NCI-H2196 treated with DMSO at 0.1 percent for 48 hours (cell line): ENCODE results near the gene SEPHS2.
"Not testable (repeated sequence)": the region's sequence is repeated elsewhere in the genome, so short reads cannot be mapped to it uniquely, and the experiment has no call there.

Experiments
- DNase-seq: peaks from one replicate; lab custom pipeline; 2025; ENCODE audit not compliant: unreplicated experiment; lab: John Stamatoyannopoulos, UW

Gene SEPHS2

DNA sequence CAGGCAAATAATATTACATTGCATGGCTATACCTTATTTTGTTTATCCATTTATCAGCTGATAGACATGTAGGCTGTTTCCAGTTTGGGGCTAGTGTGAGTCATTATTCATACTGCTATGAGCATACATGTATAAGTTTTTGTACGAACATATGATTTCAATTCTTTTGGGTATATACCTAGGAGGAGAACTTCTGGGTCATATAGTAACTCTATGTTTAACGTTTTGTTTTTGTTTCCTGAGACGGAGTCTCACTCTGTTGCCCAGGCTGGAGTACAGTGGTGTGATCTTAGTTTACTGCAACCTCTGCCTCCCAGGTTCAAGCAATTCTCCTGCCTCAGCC lies 24.5 kb upstream of the SEPHS2 start:
- DNase-seq: no peak

DNA sequence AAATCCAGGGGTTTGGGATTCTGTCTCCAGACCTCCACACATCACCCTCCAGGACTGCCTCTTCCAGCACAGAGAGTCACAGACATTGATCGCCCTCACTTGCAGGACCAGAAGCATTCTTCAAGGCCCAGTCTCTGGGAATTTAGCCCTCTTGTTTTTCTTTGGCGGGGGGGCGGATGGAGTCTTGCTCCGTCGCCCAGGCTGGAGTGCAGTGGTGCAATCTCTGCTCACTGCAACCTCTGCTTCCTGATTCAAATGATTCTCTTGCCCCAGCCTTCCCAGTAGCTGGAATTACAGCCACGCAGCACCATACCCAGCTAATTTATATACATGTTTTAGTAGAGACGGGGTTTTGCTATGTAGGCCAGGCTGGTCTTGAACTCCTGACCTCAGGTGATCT lies 18.4 kb upstream of the SEPHS2 start:
- no peak for DNase-seq

DNA sequence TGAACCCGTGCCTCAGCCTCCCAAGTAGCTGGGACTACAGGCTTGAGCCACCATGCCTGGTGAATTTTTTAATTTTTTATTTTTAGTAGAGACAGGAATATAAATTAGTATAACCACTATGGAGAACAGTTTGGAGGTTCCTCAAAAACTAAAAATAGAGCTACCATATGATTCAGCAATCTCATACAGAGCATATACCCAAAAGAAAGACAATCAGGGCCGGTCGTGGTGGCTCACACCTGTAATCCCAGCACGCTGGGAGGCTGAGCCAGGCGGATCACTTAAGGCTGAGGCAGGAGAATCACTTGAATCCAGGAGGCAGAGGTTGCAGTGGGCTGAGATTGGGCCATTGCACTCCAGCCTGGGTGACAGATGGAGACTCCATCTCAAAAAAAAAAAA lies 15.8 kb upstream of the SEPHS2 start:
- not testable (repeated sequence) for DNase-seq

DNA sequence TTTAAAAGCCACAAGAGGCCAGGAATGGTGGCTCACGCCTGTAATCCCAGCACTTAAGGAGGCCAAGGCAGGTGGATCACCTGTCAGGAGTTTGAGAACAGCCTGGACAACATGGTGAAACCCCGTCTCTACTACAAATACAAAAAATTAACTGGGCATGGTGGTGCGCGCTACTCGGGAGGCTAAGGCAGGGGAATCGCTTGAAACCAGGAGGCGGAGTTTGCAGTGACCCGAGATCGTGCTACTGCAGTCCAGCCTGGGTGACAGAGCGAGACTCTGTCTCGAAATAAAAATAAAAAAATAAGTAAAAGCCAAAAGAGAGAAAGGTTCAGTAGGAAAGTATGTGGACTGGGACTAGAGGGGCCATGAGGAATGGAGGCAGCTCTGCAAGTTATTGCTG lies 13.8 kb upstream of the SEPHS2 start:
- DNase-seq: no peak

DNA sequence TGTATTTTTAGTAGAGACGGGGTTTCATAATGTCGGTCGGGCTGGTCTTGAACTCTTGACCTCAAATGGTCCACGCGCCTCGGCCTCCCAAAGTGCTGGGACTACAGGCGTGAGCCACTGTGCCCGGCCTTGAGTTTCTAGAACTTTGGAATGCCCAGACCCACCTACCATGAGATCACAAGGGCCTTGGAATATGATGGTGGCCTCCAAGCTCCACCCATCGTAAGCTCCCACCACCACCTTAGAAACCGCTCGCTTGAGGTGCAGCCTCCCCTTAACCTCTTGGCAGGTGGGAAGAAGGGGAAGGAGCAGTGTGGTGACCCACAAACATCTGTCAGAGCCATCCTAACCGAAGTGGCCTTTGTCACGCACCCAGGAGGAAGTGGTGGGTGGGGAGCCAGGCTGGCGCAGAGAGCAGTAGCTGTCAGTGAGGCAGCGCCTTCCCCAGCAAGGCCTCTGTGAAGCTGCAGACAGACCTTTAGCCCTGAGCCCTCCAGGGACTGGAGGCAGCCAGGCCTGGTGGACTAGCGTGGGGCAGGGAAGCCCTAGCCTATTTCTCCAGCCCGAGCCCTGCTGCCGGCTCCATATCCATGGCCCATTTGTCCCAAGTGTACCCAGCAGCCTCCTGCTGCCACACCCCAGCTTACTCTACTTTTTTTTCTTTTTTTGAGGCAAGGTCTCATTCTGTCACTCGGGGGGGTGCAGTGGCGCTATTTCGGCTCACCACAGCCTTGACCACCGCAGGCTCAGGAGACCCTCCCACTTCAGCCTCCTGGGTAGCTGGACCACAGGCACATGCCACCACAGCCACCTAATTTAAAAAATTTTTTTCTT lies 13.1 kb upstream of the SEPHS2 start:
- DNase-seq: no peak

DNA sequence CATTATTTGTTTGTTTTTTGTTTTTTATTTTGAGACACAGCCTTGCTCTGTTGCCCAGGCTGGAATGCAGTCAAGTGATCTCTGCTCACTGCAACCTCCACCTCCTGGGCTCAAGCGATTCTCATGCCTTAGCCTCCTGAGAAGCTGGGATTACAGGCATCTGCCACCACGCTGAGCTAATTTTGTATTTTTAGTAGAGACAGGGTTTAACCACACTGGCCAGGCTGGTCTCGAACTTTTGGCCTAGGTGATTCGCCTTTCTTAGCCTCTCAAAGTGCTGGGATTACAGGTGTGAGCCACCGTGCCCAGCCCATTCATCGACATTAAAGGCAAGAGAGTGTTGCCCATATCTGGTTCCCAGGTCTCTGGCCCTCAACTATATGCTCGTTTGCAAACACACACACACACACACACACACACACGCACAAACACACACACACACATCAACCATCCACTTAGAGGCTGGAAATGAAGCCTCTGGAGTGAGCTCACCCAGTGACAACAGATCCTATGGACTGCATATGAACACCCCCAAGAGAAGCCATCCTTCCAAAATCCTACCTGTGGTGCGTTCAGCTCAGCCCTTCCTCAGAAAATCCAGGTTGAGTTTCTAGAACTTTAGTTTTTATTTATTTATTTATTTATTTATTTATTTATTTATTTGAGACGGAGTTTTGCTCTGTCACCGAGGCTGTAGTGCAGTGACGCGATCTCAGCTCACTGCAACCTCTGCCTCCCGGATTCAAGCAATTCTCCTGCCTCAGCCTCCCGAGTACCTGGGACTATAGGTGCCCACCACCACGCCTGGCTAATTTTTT lies 12.3 kb upstream of the SEPHS2 start:
- DNase-seq: no peak

DNA sequence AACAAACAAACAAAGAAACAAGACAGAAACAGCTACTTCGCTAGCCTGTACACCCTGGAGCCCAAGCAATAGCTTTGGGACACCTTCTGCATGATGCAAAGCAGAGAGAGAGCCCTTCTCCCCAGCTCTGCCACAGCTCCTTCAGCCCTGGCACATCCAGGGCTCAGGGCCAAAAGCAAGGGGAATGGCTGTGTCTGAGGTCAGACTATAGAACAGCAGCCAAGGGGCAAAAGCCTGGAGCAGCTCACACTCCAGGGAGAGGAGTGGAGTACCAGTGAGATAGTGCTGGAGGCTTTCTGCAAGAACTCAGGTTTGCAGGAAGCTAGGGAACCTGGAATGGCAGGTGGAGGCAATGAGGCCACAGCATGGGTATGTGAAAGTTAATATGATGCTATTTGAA lies 11.6 kb upstream of the SEPHS2 start:
- no peak for DNase-seq

DNA sequence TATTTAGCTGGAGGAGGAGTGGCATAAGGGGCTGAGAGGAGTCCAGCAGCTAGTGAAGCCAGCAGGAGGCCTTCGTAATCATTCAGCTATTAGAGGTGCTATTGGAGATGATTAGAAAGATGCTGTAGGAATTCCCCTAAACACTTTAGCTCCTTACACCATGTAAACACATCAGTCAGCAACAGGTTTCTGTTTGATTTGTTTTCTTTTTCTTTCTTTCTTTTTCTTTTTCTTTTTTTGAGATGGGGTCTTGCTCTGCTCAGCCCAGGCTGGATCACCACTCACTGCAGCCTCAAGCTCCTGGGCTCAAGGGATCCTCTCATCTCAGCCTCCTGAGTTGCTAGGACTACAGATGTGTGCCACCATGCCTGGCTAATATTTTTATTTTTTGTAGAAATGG lies 10.6 kb upstream of the SEPHS2 start:
- DNase-seq: no peak

DNA sequence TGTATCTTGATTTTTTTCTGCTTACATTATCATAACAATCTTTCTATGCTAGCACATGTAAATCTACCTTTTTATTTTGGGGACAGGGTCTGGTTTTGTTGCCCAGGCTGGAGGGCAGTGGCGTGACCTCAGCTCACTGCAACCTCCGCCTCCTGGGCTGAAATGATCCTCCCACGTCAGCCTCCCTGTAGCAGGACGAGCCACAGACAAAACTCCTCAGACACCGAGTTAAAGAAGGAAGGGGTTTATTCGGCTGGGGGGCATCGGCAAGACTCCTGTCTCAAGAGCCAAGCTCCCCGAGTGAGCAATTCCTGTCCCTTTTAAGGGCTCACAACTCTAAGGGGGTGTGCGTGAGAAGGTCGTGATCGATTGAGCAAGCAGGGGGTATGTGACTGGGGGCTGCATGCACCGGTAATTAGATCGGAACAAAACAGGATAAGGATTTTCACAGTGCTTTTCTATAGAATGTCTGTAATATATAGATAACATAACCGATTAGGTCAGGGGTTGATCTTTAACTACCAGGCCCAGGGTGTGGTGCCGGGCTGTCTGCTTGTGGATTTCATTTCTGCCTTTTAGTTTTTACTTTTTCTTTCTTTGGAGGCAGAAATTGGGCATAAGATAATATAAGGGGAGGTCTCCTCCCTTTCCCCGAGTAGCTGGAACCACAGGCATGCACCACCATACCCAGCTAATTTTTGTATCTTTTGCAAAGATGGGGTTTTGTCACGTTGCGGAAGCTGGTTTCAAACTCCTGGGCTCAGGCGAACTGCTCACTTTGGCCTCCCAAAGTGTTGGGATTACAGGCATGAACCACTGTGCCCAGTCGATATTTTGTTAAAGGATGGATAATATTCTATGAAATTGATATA lies 7.3 kb upstream of the SEPHS2 start:
- DNase-seq: not testable (repeated sequence)

DNA sequence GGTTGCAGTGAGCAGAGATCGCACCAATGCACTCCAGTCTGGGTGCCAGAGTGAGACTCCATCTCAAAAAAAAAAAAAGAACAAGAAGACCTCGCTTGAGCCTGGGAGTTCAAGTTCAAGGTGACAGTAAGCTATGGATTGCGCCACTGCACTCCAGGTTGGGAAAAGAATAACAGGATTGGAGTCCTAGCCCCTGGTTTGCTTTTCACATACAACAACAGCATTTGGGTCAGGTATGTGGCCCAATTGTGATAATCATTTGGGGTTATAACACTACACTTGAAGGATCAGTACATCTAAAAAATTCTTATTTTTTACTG lies 3.4 kb upstream of the SEPHS2 start:
- no peak for DNase-seq

DNA sequence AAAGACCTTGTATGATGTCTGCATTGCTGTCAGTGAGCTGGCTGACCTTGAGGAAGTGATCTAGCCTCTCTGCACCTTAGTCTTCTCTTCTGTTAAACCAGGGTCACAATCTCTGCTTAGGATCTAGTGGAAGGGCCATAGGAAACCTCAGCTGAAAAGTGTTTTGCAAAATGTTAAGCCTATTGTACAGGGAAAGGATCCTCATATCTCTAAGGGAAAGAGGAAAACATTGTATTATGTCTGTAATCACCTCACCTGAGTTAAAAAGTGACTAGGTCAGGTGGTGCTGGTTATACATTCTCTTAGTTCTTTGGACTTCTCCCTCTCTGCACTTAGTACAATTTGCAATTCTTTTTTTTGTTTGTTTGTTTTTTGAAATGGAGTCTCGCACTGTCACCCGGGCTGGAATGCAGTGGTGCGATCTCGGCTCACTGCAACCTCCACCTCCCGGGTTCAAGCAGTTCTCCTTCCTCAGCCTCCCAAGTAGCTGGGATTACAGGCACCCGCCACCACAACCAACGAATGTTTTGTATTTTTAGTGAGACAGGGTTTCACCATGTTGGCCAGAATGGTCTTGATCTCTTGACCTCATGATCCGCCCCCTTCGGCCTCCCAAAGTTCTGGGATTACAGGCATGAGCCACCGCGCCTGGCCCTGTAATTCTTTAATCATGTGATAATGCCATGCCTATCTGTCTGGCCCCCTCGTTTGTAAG lies 2.0 kb upstream of the SEPHS2 start:
- DNase-seq: no peak

DNA sequence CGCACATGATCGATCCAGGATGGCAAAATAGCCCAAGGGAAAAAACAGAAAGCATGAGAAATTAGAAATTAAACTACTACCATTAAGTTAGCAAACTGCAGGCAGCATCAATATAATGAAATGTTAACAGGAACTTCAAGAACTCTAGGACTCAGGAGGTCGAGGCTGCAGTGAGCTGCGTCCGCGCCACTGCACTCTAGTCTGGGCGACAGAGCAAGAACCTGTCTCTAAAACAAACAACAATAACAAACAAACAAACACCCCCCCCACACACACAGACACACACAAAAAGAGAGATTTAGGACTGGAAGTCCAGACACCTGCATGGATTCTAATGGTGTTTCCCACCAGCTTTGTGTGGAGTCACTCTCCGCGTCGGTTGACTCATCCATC lies 525 bp upstream of the SEPHS2 start:
- DNase-seq: no peak

DNA sequence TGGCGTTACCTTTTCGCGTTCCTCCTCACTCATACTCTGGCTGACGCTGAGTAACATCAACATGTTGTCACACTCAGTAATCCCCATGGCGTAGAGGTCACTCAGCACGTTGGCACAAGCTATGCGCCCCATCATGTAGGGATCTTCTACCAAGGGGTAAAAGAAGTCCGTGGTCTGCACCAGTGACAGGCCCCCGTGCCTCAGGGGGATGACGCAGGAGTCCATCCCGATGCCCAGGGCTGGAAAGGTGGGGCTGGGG lies 596 bp downstream of the SEPHS2 start:
- DNase-seq: no peak

DNA sequence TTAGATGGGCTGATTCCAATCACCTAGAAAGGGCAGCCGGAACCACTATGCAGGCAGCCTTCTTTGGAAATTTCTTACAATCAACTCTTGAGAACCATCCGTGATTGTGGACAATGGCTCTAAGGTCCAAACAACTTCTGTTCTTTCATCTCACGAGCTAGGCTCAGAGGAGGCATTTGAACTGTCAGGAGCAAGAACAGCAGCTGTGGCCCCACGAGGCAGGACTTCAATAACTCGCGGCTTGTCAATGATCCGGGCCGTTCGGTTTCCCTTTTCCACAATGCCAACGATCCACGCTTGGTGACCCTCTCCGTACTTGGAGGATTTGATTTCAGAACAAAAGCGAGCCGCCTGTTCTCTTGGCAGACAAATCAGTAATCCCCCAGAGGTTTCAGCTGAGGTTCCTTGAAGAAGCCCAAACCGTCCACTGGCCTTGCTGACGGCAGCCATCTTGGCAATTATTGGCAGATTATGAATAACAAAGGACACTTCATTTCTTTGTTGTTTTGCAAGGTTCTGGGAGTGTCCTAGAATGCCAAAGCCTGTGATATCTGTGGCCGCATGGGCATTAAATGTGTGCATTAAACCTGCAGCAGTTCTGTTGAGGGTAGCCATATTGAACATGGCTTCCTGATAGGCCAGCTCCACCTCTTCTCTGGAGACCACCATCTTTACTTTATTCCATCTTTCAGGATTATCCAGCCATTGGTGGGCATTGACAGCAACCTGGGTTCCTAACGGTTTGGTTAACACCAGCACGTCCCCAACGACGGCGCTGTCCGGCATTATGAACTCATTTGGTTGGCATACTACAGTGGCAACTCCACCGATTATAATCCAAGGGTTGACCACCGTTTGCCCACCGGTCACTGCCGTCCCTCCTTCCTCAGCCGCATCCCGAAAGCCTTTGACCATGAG lies 1.2 kb downstream of the SEPHS2 start:
- no peak for DNase-seq

DNA sequence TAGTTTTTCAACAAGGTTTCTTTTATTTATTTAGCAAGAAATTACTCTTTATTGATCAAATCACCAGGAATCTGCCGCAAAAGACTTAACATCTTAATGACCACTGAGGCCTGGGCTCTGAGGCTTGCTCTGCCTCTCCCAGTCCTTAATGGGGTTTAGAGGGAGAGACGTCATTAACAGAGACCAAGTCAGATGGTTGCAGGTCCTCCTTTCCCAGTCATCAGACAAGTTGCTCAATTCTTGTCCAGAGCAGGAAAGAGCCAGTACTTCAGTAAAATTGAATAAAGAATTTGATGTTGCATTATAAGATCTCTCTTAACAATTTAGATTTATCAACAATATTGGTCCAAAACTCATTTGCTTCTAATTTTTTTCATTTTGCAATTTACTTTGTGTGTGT lies 2.0 kb downstream of the SEPHS2 start:
- no peak for DNase-seq

DNA sequence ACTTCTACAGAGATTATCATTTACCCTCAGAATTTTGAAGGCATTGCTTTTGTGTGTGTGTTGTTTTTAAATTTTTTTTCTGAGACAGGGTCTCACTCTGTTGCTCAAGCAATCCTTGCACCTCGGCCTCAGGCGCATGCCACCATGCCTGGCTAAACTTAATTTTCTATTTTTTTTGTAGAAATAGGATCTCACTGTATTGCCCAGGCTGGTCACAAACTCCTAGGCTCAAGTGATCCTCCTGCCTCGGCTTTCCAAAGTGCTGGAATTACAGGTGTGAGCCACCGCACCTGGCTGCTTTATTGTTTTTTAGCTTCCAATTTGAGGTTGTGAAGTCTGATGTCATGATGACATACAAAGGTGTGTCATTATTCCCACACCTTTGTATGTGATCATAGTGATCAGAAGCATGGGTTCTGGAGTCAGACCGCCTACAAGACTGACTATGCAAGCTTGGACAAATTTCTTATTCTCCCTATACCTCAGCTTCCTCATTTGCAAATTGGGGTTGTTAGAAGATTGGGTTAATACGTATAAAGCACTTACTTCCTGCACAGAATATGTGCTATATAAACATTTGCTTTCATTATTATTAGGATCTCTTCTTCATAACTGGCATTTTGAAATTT lies 5.8 kb downstream of the SEPHS2 start:
- DNase-seq: no peak

DNA sequence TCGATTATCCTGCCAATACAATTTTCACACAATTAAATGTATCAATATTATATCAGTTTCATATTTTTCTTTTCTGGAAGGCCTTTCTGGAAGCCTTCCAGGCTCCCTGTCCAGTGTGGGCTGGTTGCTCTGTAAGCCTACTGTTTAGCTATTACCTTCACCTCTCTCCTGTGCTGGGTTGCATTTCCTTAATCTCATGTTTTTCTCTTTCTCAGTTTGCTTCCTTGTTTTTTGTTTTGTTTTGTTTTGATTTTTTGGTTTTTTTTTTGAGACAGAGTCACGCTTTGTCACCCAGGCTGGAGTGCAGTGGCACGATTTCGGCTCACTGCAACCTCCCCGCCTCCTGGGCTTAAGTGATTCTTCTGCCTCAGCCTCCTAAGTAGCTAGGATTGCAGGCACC lies 6.8 kb downstream of the SEPHS2 start:
- no peak for DNase-seq

DNA sequence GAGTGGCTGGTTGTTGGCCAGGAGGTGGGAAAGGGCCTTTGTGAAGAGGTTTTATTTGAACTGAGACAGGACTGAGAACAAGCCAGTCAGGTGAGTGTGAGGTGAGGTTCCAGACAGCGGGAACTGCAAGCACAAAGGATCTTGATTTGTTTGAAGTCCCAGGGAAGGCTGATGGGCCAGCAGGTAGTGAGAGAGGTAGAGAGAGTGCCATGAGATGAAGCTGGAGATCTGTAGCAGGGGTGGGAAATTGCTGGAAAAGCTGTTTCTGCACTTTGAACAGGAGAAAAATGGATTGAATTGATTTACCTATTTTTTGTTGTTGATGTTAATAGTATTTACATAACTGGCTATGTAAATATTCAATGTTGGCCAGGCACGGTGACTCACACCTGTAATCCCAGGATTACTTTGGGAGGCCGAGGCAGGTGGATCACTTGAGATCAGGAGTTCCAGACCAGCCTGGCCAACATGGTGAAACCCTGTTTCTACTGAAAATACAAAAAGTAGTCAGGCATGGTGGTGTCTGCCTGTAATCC lies 8.1 kb downstream of the SEPHS2 start:
- DNase-seq: peak; percentile 90

DNA sequence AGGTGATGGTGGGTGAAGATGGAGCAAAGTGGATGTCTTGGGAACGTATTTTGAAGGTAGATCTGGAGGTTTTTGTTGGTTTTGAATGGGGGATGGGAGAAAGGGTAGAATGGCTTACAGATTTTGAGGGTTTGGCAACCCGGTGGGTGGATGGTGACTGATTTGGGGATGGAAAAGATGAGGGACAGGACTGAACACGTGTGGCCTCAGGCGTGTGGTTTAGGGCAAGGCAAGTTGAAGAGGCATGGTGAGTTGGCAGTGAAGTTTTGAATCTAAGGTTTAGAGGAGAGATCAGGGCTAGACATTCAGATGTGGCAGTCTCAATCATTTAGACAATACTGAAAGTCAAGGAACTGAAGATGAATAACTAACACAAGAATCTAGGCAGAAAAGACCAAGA lies 10.8 kb downstream of the SEPHS2 start:
- no peak for DNase-seq
